IMR-90 (cell line): ENCODE measurements around the gene INCA1.

ENCODE experiments used
- CEBPB ChIP-seq: IDR thresholded peaks from 2 replicates; pipeline ENCODE4 v1.6.1; 2012; ENCODE audit warnings: low read depth, low read length, improper control_type of control experiment
- CHD1 ChIP-seq: IDR thresholded peaks from 2 replicates; pipeline ENCODE4 v1.6.1; 2012; ENCODE audit warnings: low read depth, low read length, improper control_type of control experiment
- FOS ChIP-seq: fragments of 150-350 bp; IDR thresholded peaks from 2 replicates; pipeline ENCODE4 v1.6.1; 2016; ENCODE audit warnings: low read depth, low read length
- MAZ ChIP-seq: IDR thresholded peaks from 2 replicates; pipeline ENCODE4 v1.6.1; 2012; ENCODE audit warnings: low read depth, mild to moderate bottlenecking, low read length, improper control_type of control experiment, moderate library complexity, borderline replicate concordance
- POLR2A ChIP-seq: IDR thresholded peaks from 2 replicates; pipeline ENCODE4 v1.6.1; 2012; ENCODE audit warnings: mild to moderate bottlenecking, low read depth, low read length
- RCOR1 ChIP-seq: IDR thresholded peaks from 2 replicates; pipeline ENCODE4 v1.6.1; 2012; ENCODE audit warnings: mild to moderate bottlenecking, low read length, improper control_type of control experiment; ENCODE audit not compliant: insufficient replicate concordance
- RFX5 ChIP-seq: IDR thresholded peaks from 2 replicates; pipeline ENCODE4 v1.8.0; 2012; ENCODE audit warnings: low read depth, mild to moderate bottlenecking, low read length, moderate library complexity
- SMC3 ChIP-seq: fragments of 150-350 bp; IDR thresholded peaks from 2 replicates; pipeline ENCODE4 v1.6.1; 2016; ENCODE audit warnings: low read depth, mild to moderate bottlenecking, antibody characterized with exemption, low read length, moderate library complexity
- TF ChIP-seq, protein P1 (sequence below): conservative IDR thresholded peaks from 2 replicates; pipeline ENCODE4 v1.5.1; 2012; ENCODE audit warnings: mild to moderate bottlenecking, low read depth, low read length, improper control_type of control experiment
- TF ChIP-seq, protein P2 (sequence below): fragments of 150-350 bp; IDR thresholded peaks from 2 replicates; pipeline ENCODE4 v1.6.1; 2017; ENCODE audit warnings: mild to moderate bottlenecking, antibody characterized with exemption, low read length, low read depth

DNA sequence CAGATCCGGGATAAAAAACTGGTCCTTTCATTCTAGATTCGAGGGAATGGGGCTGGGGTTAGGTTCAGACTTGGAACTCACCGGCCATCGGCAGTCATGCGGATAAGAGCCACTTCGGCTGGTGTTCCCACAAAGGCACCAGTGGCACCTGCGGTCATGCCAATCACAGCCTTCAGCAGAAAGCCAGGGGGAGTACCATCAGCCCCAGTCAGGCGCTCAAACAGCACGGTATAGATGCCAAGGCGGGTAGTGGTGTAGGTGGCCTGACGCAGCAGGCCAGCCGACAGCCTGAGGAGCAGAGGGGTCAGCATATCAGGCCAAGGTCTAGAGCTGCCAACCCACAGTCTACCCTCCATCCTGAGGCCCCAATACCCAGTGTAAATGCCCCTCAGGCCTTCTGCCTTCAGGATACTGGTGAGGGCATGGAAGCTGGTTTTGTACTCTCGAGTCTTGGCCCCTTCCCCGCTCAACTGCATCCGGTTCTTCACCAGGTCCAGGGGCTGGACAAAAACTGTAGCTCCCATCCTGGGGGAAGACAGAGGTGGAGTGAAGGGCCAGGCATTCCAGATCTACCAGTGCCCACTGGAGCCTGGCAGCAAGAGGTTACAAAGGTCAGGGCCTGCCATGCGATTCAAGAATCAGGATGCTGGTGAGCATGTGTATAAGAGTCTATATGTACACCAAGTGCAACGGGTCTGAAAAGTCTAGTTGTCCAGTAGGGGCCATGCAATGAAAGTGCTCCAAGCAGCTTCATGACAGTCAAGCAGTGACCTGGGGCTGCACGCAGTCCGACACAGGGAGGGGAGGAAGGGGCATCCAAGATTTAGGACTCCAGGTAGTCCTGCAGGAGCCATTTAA lies 58.4 kb downstream of the INCA1 start:
- TF ChIP-seq MAZ (no peak), POLR2A (no peak), CEBPB (no peak), CHD1 (no peak), RFX5 (no peak), FOS (no peak), SMC3 (no peak), RCOR1 (no peak)
- TF ChIP-seq, protein P1, sequence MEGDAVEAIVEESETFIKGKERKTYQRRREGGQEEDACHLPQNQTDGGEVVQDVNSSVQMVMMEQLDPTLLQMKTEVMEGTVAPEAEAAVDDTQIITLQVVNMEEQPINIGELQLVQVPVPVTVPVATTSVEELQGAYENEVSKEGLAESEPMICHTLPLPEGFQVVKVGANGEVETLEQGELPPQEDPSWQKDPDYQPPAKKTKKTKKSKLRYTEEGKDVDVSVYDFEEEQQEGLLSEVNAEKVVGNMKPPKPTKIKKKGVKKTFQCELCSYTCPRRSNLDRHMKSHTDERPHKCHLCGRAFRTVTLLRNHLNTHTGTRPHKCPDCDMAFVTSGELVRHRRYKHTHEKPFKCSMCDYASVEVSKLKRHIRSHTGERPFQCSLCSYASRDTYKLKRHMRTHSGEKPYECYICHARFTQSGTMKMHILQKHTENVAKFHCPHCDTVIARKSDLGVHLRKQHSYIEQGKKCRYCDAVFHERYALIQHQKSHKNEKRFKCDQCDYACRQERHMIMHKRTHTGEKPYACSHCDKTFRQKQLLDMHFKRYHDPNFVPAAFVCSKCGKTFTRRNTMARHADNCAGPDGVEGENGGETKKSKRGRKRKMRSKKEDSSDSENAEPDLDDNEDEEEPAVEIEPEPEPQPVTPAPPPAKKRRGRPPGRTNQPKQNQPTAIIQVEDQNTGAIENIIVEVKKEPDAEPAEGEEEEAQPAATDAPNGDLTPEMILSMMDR, result no peak
- TF ChIP-seq, protein P2, sequence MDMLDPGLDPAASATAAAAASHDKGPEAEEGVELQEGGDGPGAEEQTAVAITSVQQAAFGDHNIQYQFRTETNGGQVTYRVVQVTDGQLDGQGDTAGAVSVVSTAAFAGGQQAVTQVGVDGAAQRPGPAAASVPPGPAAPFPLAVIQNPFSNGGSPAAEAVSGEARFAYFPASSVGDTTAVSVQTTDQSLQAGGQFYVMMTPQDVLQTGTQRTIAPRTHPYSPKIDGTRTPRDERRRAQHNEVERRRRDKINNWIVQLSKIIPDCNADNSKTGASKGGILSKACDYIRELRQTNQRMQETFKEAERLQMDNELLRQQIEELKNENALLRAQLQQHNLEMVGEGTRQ, result no peak
